GM19023 (cell line): ENCODE measurements around the gene ST8SIA5.
A peak's percentile ranks its signal among the peaks of the same experiment; 100 is the strongest.

ENCODE experiments used
- ATAC-seq: cut with Tn5 transposase; IDR thresholded peaks from one replicate; pipeline ENCODE4 v1.9.1; 2021; ENCODE audit warnings: mild to moderate bottlenecking, moderate library complexity; ENCODE audit not compliant: unreplicated experiment

The ST8SIA5 gene

DNA sequence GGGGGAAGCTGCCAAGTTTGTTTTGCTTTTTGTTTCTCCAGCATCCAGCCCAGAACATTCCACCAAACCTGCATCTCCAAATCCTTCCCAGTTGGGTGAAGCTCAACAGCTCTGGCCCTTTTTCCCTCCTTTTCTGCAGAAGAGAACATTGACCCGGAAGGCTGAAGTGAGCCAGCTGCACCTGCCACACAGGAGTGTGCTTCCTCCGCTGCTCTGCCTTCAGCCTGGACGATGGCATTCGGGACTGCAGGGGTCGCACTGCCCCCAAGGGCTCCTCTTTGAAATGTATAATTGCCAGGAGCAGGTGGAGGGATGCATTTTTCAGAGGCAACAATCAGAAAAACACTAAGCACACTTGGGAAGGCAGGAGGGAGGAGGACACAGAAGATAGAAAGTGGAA is 41.8 kb downstream of the ST8SIA5 start:
- no peak for ATAC-seq

DNA sequence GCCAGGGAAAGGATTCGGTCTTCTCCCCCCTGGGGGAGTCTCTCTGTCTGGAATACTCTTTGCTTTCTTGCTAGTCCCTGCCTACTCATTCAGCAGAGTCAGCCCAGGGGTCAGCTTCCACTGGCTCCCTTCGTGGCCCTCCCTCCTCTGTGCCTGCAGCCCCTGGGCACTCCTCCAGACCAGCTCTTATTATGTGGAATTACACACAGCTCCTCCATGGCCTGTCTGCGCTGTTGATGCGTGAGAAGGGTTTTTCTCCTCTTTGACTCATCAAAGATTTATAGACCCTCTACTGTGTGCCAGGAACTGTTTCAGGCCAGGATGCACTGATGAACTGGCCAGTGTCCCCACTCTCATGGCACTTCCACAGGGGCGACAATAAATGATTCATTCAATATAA is 44.4 kb downstream of the ST8SIA5 start:
- ATAC-seq, result no peak

DNA sequence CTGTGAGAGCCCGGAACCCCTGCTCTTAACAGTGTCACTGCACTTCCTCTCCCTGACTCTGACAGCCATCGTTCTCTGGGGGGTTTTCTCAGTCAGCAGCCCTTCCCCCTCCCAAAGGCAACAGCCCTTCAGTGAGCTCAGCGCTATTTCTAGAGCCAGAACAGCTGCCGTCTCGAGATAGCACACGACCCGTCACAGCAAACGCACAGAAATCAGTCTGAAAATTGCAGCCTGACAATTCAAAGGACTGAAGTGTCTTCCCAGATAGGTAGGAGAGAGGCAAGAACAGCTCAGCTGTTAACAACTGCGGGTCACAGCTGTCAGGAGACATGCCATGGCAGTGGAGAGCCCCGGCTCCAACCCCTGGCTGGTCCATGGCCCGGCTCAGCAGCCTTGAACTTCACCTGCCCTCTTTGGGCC is 45.4 kb downstream of the ST8SIA5 start:
- ATAC-seq, result peak; percentile 55

DNA sequence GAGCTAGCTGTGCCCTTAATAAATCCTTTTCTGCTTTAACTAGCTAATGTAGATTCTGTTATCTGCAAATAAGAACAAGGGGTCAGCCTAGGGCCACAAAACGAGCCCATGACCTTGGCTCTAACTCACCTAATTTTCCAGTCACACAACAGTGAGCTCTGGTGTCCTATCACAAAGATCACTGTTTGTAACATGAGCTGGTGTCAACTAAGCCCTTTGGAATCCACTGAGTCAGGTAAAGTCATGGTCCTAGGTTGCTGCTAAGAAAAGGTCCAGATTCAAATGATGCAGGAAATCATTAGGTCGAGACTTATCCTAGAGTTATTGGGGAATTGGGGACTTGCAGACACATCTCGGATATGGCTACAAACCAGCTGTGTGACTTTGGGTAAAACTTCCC is 49.9 kb downstream of the ST8SIA5 start:
- ATAC-seq, result no peak

DNA sequence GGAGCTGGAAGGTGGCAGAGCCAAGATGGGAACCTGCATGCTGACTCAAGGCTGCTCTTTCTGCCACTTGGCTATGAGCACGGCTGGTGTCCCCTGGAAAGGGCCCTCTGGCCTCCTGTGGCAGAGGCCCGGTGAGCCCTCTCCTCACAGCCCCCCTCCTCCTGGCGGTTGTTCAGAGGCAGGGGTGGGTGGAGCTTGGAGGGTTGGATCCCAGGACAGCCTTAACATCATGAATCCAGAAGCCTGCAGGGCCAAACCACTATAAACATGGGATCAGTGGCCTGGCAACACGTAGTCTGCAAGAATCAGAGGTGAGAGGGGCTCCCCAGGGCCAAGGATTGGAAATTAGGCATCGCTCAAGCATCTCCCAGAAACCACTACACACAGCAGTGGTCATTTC is 51.3 kb downstream of the ST8SIA5 start:
- ATAC-seq, result no peak

DNA sequence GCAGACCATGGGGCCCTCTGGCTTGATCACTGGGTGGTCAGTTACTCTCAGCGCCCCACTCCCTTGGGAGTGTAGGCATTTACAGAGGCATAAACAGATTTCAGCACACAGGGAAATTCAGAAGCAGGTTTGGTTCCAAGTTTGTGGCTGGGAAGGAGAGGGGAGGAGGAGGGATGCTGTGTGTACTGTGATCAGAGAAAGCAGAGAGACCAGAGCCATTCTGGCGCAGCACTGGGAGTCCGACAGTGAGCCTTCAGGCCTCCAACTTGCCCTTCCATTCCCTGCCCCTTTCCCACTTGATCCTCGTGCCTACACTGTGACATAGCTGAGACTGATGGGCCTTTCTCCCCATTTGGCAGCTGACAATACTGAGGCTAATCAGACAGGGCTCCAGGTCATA is 52.0 kb downstream of the ST8SIA5 start:
- ATAC-seq, result no peak

DNA sequence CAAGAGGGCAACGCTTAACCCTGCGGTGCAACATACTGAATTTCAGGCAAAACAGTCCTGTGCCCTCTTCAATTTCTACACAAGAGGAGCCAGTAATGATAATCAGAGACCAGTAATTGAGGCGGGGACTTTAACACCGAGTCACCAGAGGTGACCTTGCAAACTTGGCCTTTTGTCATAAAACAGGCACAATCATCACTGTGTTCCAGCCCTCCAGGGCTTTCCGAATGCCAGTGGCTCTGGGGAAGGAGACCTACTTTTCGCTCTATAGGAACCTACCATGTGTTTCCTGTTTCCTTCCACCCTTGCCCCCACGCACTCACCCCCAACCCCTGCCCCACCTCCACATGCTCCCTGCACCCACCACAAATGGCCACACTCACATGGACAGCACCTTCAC is 52.7 kb downstream of the ST8SIA5 start:
- ATAC-seq, result no peak

DNA sequence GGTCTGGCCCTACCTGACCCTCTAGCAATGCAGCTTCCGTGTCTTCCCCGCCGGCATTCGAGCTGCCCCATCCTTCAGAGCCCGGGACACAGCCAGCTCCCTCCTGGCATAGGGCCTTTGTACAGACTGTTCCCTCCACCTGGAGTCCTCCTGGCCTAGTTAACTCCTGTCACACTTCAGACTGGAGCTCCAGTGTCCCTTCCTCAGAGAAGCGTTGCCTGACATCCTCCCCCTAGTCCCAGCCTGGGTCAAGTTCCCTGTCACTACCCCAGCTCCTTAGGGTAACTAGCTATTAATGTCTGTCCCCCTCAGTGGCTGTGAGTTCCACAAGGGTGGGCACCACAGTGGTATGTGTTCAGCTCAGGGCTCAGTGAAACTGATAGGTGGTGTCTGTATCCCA is 54.4 kb downstream of the ST8SIA5 start:
- ATAC-seq, result no peak

DNA sequence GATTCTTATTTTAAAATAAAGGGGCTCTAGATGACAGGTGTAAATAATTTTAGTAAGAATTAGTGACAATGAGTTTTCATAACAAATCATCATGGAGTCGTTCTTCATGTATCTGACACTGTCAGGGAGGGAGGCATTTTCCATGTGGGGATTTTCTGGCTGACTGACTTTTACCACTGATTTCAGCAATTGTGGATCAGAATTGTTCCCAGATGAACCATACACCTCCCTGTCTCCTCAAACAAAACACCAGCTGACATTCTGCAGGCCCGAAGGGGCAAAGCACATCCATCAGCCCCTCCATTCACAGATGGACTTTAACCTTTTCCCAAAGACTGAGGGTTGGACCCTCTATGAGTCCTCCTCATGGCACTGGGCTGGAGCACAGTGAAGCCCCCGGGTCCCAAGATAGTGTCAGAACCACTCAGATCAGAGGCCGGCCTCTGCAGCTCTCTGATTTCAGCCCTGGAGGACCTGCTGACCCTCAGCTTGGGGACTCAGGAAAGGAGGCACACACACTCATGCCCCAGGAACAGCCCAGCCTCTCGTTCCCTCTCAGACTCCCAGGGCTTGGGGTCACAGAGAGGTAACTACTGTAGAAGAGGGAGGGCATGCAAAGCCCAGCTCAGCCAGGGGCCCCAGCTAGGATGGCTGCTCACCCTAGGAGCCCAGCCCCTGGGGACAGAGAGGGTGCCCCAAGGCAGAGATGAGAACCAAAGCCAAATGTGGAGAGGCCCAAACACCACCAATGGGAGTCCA is 56.6 kb downstream of the ST8SIA5 start:
- ATAC-seq, result no peak

DNA sequence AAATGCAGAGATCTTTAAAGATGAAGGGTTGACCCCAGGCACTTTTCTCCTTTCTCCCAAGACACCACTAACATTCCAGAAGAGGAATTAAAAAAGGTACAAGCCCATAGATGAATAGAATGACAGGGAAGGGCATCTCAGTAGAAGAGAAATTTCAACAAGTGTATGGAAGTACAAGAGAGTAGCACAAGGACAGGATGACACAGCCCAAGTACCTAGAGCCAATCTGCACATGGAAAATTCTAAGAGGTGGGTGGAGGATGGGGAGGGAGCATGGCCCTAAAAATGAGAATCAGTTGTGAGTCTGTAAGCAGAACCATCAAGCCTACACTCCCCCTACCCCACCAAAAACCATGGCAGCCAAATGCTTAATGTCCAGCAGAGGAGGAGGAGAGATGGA is 60.2 kb downstream of the ST8SIA5 start:
- ATAC-seq, result no peak

DNA sequence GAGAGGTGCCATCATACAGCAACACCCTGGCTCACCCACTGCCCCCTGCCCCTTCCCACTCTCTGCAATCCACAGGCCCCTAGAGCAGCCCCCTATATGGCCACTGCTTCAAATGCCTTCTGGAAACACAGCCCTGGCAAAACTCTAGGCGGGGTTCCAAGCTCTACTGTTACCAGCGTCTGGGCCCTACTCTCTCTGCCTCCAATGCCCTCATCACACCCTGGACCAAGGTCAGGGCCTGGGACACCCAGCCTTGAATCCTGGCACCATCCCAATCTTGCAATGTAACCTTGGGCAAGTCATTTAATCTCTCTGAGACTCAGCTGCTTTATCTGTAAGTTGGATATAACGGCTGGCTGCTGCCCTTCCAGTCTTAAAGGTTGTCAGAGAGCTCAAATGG is 60.6 kb downstream of the ST8SIA5 start:
- no peak for ATAC-seq

DNA sequence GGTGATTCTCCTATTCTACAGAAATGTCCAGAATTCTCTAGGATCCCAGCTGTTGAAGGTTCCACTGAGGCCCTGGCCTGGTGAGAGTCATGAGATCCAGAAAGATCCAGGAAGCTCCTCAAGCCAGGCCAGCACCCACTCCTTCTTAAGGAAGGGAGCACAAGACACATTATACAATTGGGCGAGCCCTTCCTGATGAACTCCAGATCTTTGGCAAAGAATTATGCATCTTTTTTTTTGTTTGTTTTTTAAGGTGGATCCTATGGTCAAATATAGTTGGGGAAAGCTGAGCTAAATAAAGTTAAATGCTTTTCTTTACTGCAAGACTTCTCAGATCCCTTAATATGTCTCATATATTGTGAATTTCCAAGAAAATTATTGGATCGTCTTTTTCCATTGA is 62.9 kb downstream of the ST8SIA5 start:
- ATAC-seq, result no peak

DNA sequence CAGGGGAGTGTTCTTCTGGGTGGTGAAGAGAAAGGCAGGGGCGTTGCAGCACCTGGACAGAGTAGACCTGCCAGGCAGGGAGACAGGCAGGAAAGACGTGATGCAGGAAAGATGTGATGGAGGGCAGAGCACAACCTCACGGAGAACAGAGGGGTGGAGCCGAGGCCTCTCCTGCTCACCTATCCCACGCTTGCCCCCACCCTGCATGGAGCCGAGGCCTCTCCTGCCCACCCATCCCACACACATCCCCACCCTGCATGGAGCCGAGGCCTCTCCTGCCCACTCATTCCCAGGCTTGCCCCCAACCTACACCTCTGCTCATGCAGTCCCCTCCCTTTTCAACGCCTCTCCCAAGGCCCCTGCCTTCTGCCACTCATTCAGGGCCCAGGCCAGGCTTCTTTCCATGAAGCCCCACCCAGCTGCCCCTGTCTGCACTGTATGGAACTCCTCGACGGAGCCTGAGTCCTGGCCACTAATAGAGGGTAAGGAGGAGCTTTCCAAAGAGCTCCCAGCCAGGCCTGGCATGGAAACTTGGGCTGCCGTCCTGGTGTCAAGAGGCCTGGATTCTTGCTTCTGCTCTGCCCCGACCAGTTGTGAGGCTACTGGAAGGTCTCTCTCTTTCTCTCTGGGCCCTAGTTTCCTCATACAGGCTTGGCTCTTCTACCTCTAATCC is 67.9 kb downstream of the ST8SIA5 start:
- ATAC-seq, result no peak

DNA sequence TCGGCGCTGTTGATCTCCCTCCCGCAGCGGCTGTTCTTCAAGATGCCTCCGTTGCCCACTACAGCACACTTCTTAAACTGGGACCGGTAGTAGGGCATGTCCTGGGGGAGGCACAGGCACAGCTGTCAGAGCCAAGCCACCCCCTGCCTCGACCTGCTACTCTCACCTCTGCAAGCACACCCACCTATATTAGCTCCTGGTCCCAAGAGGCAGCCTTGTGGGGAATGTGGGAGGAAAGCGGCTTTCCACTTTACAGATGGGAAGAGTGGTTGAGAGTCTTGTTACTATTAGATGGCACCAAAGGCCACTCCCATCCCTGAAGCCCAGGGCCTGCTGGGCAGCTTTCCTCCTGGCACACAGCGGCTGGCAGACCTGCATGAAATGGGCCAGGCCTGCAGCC is 70.7 kb downstream of the ST8SIA5 start:
- no peak for ATAC-seq

DNA sequence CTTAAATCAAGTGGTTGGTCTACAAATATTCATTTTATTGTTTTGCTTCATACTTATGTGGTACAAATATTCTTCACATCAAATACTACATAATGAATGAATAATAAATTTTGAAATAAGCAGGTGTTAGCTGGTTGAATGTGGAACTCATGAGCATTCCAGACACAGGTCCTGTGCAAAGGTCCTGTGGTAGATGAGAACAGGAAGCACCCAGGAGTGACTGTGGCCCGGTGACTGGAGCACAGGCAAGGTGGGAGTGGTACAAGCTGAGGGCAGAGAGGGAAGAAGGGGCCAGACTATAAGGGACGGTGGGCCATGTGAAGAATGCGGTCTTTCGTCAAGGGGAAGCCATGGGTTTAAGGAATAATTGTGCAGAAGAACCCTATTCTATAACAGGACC is 73.6 kb downstream of the ST8SIA5 start:
- no peak for ATAC-seq

DNA sequence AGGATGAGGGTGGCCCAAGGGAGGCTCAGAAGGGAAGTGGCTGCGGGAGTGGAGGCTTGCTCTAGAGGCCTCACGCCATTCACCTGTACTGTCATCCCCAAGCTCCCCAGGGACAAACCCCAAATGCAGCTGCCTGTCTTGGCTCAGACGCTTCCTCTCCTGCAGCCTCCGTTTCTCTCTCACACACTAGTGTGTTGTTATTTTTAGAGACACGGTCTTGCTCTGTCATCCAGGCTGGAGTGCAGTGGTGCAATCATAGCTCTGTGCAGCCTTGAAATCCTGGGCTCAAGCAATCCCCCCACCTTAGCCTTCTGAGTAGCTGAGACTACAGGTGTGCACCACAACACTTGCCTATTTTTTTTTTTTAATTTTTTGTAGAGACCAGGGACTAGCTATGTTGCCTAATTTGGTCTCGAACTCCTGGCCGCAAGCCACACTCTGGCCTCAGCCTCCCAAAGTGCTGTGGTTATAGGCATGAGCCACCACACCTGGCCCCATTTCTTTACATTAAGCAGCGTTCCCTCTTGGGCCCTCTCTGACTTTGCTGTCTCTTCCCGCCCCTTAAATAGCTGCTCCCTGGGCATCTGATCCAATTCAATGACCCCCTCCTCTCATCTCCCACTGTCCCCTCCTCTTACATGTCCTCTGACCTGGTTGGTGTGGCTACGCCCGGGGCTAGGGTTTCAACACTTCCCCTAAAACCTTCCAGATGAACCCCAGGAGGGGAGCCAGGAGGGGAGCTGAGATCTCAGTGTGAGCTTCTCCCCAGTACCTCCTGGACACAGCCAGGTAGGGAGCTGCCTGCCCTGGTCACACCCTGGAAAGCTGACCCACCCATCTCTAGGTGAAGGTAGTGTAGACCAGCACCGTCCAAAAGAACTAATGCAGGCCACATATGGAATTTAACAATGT is 75.8 kb downstream of the ST8SIA5 start:
- no peak for ATAC-seq

DNA sequence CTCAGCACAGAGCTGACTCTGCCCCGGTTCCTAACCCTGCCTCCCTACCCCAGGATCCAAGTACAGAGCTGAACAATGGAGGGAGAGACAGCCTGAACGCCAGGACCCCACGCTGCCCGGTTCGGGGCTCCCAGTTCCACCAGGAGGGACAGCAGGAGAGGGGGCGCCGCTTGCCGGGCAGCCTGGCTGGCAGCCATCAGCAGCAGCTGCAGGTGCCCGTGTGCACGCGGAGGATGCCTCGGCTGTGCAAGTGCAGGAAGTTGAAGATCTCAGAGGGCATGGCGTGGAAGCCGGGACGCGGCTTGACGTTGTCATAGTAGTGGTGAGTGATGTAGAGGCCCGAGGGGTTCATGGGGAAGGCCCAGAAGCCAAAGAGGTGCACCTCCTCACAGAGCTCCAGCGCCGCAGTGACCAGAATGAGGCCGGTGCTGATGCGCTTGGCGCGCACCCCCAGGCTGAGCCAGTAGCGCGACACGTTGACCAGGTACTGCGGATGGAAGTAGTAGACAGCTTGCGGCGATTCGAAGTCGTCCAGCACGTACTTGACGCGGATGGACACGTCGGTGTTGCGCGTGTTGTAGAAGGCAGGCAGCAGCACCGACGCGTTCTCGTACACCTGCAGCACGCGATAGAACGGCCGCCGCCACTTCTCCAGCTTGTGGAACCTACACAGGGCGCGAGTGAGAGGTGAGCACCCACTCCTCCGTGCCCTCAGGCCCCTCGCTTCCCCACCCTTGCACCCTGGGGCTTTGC is 76.8 kb downstream of the ST8SIA5 start:
- no peak for ATAC-seq

DNA sequence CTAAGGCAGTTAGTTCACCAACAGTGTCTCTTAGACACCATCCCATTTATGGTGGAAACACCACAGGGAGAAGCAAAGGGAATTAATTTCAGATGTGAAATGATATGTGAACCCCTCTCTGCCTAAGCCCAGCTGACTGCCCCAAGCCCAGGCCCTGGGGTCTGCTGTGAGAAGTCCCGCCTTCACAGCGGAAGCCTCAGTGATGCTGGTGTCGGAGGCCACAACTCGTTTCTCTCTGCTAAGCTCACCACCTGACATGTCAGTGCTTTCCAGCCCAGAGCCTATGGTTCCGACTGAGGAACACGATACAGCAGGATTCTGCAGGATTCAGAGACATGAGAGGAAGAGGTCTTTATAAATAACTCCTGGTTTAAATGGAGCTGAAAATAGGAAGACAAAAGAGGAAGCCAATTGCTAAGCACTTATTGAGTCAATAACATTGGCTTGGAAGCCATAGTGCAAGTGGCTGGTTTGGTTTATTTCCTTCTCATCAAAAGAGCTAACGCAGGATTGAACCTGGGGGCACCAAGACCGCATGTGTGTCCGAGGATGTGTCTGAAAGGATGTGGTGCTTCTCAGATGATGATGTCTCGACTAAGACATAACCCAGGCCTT is 78.0 kb downstream of the ST8SIA5 start:
- no peak for ATAC-seq

DNA sequence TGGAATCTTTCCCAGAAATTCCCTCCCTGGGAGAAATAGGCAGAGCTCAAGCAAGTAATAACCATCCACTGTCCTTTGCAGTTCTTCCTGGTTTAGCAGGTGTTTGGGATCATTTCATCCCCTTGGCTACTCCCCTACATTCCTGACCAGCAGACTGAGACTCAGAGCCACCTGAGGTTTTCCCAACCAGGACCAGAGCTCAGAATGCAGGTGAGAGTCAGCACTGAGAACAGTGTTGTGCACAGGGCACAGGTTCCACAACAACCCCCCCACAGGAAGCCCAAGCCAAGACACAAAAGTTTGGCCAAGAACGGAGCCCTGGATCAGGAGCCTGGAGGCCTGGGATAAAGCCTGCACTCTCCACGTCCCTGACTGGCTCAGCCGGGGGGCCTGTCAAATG is 78.8 kb downstream of the ST8SIA5 start:
- no peak for ATAC-seq

DNA sequence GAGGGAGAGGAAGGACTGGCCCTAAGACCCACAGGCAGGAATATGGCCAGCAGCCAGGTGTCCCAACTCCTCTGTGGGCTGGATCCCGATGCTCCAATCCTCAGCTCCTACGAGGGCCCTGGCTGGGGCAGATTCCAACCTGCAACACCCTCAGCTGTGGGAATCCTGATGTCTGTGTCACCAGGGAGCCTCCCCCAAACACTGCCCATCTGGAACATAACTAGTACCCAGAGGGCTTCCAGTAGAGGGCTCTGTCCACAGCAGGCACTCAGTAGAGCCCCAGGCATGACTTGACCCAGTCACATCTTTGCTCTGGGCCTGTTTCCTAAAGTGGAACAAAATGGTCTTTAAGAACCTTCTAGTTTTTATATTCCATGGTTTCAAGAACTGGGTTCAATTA is 79.2 kb downstream of the ST8SIA5 start:
- no peak for ATAC-seq
